Stimulated activated CD8-positive, alpha-beta memory T cell treated with anti-CD3 and anti-CD28 coated beads, Interleukin-7, amount 100 ng/mL, for 4 hours (primary cell): Measurements from ENCODE around the gene MVK.

Source experiments
- DNase-seq, 2 donors: peaks; one replicate each; pipeline ENCODE4 v3.0.0-alpha.2; 2020; ENCODE audit warnings: low read depth in 2 of 2

Gene MVK

GRCh38 chr12:109563291-109564284 lies 10.0 kb upstream of the MVK start:
- DNase-seq: no peak

DNA sequence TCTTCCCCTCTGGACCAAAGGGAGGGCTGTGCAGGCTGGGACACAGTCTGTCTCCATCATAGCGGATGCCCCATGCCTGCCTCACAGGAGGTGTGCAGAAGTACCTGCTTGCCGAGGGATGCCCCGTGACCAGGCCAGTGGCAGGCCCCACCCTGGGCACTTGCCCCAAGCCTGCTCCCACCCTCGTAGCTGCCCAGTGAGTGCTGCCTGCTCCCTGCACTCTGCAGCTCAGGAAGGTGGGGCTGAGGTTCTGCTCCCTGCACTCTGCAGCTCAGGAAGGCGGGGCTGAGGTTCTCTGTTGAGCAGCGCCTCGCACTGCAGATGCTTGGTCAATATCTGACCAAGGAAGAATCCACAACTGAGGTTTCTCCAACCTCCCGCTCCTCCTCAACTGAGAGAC lies 7.2 kb upstream of the MVK start:
- no peak for DNase-seq

GRCh38 chr12:109567296-109567695 lies 6.3 kb upstream of the MVK start:
- no peak for DNase-seq

DNA sequence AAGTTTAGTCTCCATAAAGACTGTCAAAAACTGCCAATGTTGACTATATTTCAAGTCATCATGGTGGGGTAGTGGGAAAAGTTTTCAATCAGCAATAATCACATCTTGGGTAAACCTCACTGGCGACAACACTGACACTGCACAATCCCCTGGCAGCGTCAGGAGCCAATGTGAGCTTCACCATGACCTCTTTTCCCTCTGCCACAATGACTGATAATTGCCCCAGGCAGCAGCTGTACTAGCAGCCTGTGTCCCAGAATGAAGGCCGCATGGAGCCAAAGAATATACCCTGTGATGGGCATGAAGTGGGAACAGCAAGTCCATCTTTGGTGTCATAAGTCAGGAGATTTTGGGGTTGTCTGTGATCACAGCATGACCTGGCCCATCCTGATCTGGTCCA lies 5.6 kb upstream of the MVK start:
- DNase-seq: no peak

DNA sequence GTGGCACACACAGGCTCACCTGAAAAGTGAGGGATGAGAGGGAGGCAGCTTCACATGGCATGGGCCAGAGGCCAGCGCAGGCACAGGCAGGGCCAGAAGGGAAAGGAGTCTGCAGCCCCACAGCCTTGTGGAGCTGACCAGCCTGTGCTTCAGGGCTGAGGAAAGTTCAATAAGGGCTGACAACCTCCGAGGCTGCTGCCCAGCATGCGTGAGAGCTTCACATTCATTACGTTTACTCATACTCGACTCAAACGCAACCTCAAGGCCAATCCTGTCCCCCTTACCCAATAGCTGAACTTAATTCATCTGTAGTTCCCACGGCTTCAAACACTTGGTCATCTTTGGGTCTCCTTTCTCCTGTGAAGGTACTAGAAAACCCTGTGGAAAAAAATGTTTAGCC lies 5.1 kb upstream of the MVK start:
- no peak for DNase-seq

DNA sequence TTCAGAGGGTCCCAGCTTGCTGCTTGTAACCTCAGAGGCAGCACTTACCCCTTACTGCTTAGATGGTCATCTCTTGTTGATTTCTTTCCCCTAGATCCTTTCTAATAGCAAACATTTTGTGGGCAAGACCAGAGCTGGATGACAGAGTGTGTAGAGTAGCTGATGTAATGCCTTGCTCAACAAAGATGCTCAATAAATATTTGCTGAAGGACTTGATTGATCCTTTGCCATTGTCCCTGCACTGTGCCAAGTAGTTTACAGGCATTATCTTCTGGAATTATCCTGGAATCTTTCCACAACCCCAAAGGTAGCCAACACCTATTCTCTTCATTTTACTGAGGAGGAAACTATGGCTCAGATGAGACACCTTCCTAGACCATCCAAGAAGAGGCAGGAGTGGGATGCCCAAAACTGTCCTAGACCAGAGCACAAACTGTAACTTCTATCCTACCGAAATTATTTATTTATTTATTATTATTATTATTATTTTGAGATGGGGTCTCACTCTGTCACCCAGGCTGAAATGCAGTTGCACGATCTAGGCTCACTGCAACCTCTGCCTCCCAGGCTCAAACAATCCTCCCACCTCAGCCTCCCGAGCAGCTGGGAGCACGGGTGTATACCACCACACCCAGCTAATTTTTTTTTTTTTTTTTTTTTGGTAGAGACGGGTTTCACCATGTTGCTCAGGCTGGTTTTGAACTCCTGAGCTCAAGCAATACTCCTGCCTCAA lies 1.7 kb upstream of the MVK start:
- no peak for DNase-seq

GRCh38 chr12:109572506-109572845 lies 1.1 kb upstream of the MVK start:
- DNase-seq: no peak

DNA sequence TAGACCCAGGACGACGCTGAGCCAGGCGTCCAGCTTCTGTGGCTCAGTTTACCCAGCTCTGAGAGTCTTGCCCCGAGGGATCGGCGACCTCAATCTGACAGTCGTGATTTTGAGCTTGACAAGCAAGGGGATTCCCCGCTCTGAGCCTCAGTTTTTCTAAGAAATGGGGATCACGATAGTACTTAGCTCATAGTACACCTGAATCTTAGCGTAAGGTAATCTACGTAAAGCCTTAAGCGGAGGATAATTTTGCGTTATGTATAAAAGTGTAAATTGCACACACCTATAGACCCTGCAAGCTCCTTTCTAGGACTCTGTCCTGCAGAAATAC lies 285 bp downstream of the MVK start:
- DNase-seq: no peak

DNA sequence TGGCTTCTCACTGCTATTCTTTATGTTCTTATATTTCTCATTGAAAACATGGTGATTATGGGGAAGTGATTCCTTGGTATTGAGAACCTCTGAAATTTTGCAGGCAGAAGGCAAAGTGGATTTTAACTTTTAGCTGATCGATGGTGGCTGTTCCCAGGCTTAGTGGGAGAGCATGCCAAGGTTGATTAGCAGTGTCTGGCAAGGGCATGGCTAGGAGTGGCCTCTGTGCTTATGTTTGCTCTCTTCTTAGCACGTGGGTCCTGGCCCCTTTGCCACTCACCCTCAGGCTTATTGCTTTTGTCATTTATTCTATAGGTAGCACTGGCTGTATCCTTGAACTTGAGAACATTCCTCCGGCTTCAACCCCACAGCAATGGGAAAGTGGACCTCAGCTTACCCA lies 2.1 kb downstream of the MVK start:
- DNase-seq: no peak

DNA sequence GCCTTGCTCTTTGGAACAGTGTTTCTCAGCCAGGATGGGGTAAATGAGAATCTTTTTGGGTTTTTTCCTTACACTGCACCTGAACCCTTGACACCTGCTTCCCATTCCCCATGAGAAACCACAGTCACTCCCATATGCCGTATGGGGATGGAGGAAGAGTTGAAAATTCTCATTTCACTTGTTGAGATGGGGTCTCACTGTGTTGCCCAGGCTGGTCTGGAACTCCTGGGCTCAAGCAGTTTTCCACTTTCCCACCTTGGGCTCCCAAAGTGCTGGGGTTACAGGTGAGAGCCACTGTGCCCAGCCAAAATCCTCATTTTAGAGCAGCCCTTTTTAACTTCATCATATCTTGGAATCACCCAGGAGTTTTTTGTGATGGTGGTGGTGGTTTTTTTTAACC lies 3.7 kb downstream of the MVK start:
- no peak for DNase-seq

GRCh38 chr12:109578330-109578927 lies 4.8 kb downstream of the MVK start:
- no peak for DNase-seq

GRCh38 chr12:109579639-109580038 lies 6.0 kb downstream of the MVK start:
- no peak for DNase-seq

DNA sequence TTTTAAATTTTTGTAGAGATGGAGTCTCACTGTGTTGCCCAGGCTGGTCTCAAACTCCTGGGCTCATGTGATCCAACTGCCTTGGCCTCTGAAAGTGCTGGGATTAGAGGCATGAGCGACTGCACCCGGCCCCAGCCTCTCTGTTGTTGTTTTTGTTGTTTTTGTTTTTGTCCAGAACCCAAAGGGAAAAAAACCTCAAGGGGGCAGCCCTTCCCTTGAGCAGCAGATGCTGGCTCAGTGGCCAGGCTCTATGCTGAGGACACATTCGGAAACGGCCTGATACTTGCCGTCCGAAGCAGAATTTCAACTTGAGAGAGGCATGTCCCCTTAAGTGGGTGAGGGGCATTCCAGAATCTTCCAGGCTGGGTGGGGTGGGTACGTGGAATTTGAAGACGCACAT lies 6.7 kb downstream of the MVK start:
- no peak for DNase-seq

GRCh38 chr12:109580684-109581333 lies 7.2 kb downstream of the MVK start:
- DNase-seq: no peak

- DNase-seq: no peak
These were observed 7.7 kb downstream of the MVK start for GRCh38 chr12:109581334-109581691.

- DNase-seq: no peak
These were observed 8.3 kb downstream of the MVK start for GRCh38 chr12:109581856-109582255.

DNA sequence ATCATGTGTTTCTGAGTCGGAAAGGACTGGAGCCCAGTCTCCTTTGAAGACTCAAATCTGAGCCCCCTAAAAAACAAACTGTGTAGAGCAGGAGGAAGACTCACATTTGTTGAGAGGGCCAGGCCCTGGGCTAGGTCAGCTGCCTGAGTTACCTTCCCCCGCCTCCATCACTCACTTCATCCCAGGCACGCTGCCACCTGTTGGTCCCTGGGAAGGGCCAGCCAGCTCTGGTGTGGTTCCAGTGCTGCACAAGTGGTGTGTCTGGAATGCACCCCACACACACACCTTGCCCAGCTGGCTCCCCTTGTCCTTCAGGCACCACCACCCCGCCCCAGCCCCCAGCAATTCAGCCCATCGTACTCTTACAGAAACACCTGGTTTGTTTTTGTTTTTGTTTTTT lies 9.0 kb downstream of the MVK start:
- DNase-seq: no peak

DNA sequence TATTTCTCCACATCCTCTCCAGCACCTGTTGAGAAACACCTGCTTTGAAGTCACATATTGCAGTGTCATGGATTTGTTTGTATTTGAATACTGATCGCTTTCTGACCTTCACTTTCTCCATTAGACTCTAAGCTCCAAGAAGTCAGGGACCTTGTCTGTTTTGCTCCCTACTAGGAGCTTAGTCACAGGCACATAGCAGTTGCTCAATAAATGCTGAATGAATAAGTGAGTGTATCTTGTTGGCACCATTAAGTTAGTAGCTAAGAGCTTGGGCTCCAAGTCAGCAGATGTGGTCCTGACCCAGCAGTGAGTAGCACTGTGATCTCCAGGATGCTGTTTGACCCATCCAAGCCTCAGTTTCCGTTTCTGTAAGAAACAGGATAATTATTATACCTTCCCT lies 10.1 kb downstream of the MVK start:
- no peak for DNase-seq

- no peak for DNase-seq
These were observed 13.0 kb downstream of the MVK start for GRCh38 chr12:109586385-109587296.

GRCh38 chr12:109587921-109588320 lies 14.3 kb downstream of the MVK start:
- DNase-seq: no peak

DNA sequence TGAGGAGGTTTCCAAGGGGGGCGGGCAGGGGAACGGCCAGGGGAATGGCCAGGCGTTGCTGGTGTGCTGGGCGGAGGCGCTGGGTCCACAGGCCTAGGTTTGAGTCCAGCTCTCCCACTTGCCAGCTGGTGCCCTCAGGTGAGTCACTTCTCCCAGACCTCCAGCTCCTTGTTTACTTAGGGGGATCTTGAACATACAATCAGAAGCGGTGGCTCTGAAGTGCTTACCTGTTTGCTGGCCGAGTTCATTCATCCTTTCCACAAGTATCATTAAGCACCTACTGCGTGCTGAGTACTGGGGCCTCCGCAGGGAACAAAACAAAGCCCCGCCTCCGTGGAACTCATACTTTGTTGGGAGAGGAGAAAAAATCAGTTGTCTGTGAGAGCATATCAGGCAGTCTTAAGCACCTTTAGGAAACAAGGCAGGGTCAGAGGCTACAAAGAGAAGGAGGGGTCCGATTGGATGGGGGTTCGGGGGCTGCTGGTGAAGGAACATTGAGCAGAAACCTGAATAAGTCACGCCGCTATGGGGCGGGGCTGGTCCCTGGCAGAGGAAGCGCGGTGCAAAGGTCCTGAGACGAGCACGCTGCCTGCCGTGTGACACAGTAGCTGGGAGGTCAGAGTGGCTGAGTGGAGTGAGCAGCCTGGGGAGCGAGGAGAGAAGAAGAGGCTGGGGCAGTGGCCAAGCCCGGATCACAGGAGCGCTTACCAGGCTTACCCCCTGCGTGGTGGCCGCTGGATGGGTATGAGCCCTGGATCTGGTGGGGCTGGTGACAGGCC lies 15.1 kb downstream of the MVK start:
- no peak for DNase-seq
